Activated CD8-positive, alpha-beta memory T cell treated with anti-CD3 and anti-CD28 coated beads for 24 hours (primary cell): ENCODE data around the gene SCUBE1.

Source experiments
- DNase-seq: peaks from one replicate; pipeline ENCODE4 v3.0.0-alpha.2; 2020

SCUBE1 gene

GRCh38 chr22:43253839-43254238 is 89.3 kb downstream of the SCUBE1 start:
- DNase-seq: no peak

- DNase-seq: no peak
Observed at GRCh38 chr22:43252319-43252718, 90.9 kb downstream of the SCUBE1 start.

DNA sequence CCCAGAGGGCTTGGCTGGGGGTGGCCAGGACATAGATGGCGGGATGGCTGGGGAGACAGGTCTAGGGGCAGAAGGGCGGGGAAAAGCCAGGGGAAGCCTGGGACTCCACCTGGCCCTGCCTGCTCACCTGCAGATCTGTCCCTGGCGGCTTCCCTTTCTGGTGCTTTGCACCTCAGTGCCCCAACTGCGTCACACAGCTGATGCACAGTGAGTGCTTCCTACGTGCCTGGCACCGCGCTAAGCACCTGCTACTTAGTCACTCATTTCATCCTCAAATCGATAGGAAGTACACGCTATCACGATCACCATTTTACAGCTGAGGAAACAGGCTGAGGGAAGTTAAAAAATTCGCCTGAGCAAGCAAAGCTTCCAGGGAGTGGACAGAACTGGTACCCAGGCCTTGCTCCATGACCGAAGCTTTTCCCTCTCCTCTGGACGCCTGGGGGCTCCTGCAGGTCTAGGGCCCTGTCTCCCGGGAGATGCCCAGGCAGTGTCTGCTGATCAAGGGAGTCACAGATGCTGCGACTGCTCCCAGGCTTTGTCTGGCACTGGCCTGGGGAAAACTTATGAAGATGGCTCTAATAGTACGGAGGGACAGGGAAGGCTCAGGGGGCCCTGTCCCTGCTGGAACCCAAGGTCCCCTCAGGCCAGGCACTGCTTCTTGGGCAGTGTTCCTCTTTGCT is 93.2 kb downstream of the SCUBE1 start:
- DNase-seq: no peak

DNA sequence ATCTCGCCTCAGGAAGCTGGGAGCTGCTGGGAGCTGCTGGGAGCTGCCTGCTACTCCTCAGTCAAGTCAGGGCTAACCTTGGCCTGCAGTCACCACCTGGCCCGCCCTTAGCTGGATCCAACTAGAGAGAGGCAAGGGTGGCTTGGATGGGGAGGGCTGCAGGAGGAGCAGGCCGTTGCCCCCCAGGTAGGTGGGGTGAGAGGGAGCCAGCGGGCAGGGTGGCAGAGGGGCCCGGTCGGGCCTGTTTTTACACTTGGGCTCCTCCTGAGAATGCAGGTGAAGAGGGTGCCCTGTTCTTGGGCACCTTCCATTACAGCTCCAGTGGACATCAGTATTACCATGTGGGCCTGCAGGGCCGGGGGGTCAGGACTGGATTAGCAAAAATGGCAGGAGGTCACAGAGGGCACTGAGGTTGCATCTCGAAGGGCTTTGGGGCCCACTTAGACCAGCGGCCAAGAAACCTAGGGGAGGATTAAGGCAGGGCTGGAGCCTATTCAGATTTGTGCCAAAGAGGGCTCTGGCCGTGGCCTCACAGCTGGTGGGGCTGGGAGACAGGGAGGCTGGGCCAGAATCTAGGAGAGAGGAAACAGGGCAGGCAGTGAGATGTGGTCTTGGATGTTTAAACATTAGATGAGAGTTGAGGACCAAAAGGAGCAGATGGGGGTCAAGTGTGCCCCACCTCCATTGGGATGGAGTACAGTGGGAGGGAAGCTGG is 95.5 kb downstream of the SCUBE1 start:
- no peak for DNase-seq

GRCh38 chr22:43246188-43246587 is 97.0 kb downstream of the SCUBE1 start:
- no peak for DNase-seq

GRCh38 chr22:43245717-43246116 is 97.5 kb downstream of the SCUBE1 start:
- no peak for DNase-seq

DNA sequence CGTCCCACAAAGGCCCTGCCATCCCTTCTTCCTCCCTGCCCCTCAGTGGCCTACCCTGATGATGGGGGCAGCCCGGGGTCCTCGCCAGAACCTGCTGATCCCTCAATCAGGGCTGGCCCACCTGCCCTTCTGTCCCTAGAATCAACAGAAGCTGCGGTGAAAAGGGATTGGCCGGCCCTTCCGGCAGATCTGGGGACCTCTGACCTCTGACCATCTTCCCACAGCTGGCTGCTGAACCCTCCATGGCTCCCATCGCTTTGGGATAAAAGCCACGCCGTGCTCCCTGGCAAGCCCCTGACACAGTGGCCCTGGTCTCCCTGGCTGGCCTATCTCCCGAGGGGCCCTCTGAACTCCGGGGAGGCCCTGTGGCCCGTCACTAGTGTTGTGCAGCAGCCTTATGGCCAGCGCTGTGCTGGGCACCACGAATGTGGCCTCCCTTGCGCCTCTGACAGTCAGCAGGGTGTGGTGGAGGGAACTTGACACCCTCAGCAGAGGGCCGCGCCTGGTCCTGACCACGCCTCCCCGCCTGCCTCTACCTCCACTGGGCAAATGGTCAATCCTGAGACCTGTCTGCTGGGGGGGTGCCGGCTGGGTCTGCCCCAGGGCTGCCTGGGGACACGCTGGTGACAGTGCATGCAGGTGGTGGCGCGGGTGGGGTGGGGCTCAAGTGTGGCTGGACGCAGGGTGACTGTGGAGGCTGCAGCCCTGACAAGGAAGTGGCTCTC is 98.2 kb downstream of the SCUBE1 start:
- no peak for DNase-seq

GRCh38 chr22:43244402-43244801 is 98.8 kb downstream of the SCUBE1 start:
- no peak for DNase-seq

DNA sequence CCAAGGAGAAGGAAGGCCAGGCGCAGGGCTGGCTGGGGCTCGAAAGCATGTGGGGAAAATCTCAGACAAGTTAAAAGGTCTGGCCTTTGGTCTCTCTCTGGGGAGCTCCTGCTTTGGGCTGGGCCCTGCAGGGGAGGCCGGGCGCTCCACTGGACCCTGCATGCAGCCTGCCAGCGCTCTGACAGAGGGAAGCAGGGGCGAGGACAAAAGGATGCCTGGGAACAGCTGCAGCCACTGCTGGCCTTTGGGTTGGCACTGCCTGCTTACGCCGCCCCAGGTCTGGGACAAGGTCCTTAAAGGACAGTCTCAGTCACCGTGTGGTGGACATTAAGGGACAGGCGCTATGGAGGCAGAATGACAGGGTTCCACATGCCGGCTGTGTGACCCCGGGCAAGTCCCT is 99.8 kb downstream of the SCUBE1 start:
- DNase-seq: no peak

- no peak for DNase-seq
Observed at GRCh38 chr22:43242627-43243026, 100.5 kb downstream of the SCUBE1 start.

DNA sequence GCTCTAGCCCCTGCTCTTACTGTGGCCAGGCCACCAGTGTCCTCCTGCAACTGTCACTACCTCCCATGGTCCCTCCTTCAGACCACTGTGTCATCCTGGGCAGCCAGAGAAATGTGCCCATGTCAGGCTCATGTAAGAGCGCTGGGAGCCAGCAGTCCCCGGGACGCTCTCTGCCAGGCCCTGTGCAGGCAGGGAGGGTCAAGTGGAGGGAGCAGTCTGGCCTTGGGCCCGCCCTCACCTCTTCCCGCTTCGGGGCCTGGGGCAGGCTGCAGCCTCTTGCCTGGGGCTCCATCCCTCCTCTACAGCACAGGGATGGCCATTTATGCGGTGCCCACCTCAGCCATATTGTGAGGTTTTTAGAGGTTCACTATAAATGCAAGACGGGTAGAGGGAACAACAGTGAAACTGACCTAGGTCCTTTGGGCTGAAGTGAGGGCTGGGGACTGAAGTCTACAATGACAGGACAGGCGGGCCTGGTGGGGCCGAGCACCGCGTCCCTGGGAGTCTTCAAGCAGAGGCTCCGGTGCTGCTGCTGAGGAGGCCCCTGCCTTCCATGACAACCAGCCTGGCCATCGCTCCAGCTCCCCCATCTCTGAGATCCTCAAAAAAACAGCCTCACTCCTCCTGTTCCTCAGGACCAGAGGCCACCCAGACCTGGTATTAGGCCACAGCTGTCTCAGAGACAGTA is 101.3 kb downstream of the SCUBE1 start:
- DNase-seq: no peak

DNA sequence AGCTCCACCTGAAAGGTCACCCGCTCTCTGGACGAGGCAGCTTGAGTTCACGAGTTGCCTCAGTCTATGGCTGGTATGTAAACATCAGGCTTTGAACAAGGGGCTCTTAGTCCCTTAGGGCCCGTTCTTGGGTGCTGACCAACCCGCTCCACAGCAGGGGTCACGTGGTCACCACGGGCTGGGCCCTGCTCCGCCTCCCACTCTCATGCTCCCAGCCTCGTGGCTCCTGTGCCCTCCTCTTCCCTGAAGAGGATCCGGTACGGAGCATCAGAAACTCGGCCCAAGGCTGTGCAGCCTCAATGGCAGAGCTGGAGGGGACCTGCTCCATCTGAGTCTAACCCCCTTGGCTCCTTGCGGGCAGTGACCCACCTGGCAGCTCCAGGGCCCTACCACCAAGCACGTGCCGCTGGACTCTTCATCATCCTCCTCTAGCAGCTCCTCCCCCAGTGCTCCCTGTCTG is 102.0 kb downstream of the SCUBE1 start:
- DNase-seq: no peak

- no peak for DNase-seq
Observed at GRCh38 chr22:43240614-43241013, 102.6 kb downstream of the SCUBE1 start.

DNA sequence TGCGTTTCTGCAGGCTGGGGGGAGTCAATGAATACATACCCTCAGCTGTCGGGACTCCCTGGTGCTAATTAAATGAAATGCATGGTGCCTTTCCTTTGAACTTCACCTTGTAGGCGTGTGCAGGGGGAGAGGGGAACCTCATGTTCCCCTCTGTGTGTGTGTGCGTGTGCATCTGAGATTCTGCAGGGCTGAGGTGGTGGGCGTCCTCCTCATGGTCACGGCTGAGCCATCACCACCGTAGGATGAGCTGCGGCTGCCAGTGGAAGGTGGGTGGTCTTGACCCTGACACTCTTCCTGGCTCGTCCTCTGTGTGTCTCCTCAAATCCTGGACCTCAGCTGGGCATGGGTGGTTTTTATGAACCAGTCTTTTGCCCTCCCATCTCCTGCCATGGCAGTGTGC is 103.2 kb downstream of the SCUBE1 start:
- no peak for DNase-seq

DNA sequence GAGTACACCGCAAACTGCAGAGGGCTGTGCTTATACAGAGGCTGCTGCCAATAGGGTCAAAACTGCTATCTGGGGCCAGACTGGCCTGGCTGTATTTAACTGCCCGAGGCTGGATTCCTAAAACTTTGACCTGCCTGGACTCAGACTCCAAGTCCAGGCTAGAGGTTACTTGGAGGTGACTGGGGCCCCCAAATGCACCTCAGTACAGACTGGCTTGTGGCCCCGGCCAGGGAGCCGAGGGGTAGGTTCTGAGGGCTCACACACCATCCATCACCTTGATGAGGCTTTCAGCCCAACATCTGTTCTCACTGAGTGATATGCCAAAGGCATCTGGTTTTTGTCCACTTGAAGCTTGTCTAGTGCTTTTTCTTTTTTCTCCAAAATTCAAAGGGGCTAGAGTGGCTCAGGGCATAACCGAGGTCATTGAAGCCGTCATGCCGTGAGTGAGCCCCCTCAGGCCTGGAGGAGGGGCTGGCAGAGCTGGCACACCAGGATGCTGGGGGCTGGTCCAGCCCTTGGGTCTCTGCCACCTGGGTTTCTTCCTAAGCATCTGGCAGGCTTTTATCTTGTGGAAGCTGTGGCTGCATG is 103.9 kb downstream of the SCUBE1 start:
- DNase-seq: no peak

GRCh38 chr22:43238526-43239006 is 104.6 kb downstream of the SCUBE1 start:
- no peak for DNase-seq

GRCh38 chr22:43237280-43237679 is 105.9 kb downstream of the SCUBE1 start:
- DNase-seq: no peak

DNA sequence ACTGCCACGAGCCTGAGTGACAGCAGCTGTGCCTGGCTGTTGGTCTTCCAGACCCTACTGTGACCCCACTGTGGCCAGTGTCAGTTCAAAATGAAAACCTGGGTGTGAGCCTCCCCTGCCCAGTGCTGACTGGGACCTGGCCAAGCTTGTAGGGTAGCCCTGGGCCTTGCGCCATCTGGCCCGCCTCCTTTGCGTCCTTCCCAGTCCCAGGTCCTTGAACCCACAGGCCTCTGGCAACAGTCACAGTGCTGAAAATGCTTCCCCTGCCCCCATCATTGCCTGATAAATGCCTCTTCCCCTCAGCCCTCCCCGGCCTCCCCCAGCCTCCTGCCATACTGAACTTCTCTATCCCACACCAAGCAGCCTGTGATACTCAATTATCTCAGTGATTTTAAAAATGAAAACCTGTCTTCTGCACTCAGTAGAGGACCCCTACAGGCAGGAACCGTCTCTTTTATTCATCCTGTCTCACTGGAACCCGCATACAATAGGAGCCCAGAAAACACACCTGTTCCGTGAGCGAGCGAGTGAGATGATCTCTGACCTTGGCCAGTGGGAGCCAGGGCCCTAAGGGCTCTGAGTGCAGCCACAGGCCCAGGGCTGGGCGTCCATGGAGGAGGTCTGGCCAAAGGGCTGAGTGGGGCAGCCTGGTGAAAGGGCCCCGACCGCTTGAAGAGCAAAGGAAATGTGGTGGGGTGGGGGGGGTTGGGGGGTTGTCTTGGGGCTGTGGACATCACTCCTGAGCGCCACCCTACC is 106.6 kb downstream of the SCUBE1 start:
- no peak for DNase-seq

DNA sequence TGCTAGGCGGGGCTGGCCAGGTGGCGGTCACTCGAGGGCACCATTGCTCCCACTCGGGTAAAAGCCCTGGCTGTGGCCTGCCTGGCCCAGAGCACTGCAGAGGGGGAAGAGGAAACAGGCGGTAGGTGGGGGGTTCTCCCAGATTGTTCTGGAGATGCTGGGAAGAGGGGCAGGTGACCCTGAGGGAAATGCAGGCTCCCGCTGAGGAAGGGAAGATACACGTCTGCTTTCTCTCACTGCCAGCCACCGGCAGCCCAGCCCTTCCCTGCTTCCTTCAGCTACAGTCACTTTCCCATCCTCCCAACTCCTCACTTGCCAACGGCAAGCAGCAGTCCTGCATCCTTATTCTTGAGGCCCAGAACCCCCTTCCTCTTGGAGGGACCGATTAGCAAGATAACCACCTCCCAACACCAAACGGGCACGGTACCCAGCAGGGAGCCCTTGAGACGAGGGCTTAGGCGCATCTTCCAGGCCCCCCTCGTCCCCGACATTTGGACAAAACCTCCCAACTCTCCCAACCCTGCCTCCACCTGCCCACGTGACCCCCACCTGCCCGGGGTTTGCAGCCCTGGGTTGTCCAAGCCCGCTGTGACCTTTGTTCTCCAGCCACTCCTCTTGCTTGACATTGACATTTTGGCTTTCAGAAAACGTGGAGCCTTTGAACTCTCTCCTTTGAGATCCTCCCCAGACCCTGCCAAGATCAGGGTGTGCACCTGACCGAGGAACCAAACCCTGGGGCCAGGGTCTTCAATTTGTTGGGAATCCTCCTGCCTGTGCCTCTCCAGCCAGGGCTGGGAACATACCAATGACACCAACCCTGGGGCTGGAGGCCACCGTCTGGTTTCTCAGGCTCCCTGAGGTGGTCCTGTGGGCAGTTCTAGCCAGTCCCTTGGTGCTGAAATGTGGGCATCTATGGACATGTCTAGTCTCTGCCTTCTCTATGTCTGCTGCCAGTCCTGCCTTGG is 107.4 kb downstream of the SCUBE1 start:
- DNase-seq: no peak

DNA sequence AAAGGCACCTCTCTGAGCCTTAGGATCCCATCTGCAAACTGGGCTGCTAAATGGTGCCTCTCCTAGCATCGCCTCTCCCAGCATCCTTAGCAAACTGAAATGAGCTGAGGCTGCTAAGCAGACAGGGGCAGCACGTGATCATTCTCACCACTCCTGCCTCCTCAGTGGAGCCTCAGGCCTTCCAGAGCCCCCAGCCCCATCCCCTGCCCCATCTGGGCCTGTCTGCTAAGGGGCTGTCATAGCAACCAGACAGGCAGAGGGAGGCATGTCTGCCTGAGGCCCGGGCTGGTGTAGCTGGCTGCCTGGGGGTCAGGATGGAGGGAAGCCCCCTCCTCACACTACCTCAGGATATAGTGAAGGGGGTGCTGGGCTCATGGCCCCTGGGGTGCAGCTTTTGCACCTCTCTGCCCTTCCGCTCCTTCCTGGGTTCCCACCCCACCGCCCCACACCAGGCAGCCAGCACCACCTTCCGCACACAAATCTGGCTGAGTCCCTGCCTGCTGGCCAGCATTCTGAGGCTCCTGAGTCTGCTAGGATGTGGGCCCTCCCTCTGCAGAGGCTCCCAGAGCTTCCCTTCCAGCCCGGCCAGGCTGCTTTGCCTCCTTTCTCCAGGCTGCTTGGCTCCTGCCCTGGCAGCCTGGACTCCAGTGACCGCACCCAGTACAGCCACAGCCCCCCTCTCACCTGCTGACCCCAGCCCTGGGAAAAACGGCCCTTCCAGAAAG is 108.7 kb downstream of the SCUBE1 start:
- no peak for DNase-seq
